NCI-H524 treated with DMSO at 0.1 percent for 48 hours (cell line): ENCODE results near the gene MCRIP1.

Experiments
- DNase-seq: peaks from one replicate; lab custom pipeline; 2025; lab: John Stamatoyannopoulos, UW

The MCRIP1 gene

GRCh38 chr17:81860756-81861568 lies 27.9 kb upstream of the MCRIP1 start:
- DNase-seq: peak; percentile 100

GRCh38 chr17:81859906-81860755 lies 27.0 kb upstream of the MCRIP1 start, which contains the start of gene P4HB:
Gene P4HB (minus strand): TSS chr17:81860535. CDS start chr17:81860471, 64 bp downstream.
- no peak for DNase-seq

- no peak for DNase-seq
Measured at GRCh38 chr17:81858967-81859905, 26.1 kb upstream of the MCRIP1 start.

GRCh38 chr17:81858170-81858966 lies 25.3 kb upstream of the MCRIP1 start:
- DNase-seq: no peak

- no peak for DNase-seq
Measured at GRCh38 chr17:81854974-81855774, 22.1 kb upstream of the MCRIP1 start.

- DNase-seq: no peak
Measured at GRCh38 chr17:81852237-81852636, 19.1 kb upstream of the MCRIP1 start.

- DNase-seq: no peak
Measured at GRCh38 chr17:81851423-81851822, 18.3 kb upstream of the MCRIP1 start.

GRCh38 chr17:81849457-81849856 lies 16.4 kb upstream of the MCRIP1 start:
- DNase-seq: no peak

- no peak for DNase-seq
Measured at GRCh38 chr17:81846743-81847689, 13.9 kb upstream of the MCRIP1 start.

- DNase-seq: no peak
Measured at GRCh38 chr17:81845881-81846742, 13.0 kb upstream of the MCRIP1 start.

- no peak for DNase-seq
Measured at GRCh38 chr17:81845361-81845760, 12.3 kb upstream of the MCRIP1 start.

- DNase-seq: no peak
Measured at GRCh38 chr17:81844887-81845286, 11.8 kb upstream of the MCRIP1 start.

- DNase-seq: no peak
Measured at GRCh38 chr17:81844327-81844851, 11.3 kb upstream of the MCRIP1 start.

GRCh38 chr17:81843713-81844326 lies 10.7 kb upstream of the MCRIP1 start:
- DNase-seq: no peak

- DNase-seq: no peak
Measured at GRCh38 chr17:81842725-81843504, 9.8 kb upstream of the MCRIP1 start.

- DNase-seq: no peak
Measured at GRCh38 chr17:81842378-81842724, 9.3 kb upstream of the MCRIP1 start.

GRCh38 chr17:81841866-81842265 lies 8.8 kb upstream of the MCRIP1 start:
- no peak for DNase-seq
